ENCODE results near the gene MYO10.
"Not testable (repeated sequence)": the region's sequence is repeated elsewhere in the genome, so short reads cannot be mapped to it uniquely, and the experiment has no call there.

MYO10 gene

DNA sequence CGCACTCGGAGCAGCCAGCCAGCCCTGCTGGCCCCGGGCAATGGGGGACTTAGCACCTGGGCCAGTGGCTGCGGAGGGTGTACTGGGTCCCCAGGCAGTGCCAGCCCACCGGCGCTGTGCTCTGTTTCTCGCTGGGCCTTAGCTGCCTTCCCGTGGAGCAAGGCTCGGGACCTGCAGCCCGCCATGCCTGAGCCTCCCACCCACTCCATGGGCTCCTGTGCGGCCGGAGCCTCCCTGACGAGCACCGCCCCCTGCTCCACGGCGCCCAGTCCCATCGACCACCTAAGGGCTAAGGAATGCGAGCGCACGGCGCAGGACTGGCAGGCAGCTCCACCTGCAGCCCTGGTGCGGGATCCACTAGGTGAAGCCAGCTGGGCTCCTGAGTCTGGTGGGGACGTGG, 218.1 kb downstream of the MYO10 start:
- FAIRE-seq; DNase-seq (ENCODE audit: low spot score): not testable (repeated sequence)

DNA sequence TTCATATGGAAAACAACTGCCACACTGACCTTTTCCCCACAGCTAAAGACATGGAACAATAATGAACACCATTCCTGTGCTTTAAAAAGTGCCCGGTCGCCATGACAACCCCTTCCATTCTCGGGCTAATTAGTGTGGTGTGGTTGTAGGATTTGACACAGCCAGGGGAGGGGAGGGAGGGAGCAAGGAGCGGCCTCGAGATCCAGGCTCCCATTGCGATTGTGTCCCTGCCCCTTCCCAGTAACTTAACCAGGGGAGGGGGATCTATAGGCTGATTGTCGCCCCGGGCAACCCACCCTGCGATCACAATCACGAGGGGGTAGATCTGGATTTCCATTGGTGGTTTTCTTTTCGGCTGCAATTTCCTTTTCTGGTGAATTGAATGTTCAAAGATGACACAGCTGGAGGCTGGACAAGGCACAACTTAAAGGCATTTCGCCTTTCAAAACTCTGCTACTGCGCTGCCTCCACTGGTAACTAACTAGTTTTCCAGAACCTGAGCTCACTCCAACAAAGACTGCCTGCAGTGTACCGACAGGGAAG, 222.6 kb downstream of the MYO10 start:
- DNase-seq (ENCODE audit: low spot score) (no peak), FAIRE-seq (no peak)

DNA sequence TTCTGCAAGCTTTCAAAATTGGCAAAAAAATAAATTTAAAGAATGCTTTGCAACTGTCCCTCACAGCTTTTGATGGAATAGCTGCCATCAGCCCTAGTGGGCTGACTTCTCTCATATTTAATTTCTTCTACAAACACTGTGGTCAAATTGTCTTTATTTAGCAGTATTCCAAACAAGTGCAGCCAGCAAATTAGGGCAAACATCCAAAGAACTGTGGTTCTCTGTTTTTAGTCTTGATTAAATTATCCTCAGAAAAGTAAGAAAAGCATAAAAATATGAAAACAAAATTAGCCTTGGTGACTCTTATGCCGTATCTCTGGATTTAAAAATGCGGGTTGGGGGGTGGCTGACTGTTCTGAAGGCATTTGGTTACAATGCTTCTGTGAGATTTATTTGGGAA, 223.5 kb downstream of the MYO10 start:
- no peak for DNase-seq (ENCODE audit: low spot score)
- no peak for FAIRE-seq

DNA sequence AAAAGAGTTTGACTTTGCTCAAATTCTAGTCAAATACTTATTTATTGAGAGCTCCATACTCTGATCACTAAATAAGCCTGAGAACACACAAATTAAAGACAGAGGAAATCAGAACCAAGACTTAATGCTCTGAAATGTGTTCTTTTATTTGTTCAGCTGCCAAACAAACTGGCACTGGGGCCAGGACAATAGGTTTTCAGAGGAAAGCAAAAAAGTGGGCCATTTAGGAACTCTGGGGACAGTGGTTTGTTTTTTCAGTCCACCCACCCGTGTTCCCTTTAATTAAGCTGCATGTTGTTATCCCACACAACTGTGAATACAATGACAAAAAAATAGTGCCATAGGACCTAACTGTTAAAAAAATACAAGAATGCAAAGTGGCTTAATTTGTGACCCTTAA, 223.9 kb downstream of the MYO10 start:
- DNase-seq (ENCODE audit: low spot score) = no peak
- FAIRE-seq = no peak

DNA sequence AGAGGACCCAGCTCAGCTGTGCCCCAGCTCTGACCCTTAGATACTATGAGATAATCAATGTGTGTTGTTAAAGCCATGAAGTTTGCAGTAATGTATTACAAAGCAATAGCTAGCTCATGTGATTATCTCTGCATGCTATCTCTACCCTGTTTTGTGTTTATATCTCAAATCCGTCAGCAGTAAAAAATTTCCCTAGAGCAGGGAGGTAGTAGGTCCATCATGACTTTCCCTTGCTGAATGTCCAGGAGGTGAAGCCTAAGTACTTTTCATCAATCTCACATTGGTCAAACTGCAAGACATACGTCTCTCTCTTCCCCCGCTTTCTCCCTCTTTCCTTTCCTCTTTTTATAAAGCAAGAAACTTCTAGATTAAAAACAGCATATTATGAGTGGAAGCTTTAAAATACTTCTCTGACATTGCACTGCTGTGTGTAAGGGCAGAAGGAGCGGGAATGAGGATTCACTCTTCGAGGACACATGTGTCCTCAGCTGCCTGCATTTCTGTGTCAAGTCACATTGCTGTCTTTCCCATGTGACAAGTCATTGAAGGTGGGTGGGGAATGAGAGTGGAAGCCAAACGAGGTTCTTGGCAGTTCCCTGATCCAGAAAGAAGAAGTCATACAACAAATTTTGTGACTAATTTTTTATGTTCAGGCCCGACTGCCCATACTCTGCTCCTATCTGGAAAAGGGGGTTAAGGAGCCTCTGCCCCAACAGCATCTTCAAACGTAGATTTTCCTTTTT, 226.2 kb downstream of the MYO10 start:
- DNase-seq (ENCODE audit: low spot score) (no peak), FAIRE-seq (no peak)

DNA sequence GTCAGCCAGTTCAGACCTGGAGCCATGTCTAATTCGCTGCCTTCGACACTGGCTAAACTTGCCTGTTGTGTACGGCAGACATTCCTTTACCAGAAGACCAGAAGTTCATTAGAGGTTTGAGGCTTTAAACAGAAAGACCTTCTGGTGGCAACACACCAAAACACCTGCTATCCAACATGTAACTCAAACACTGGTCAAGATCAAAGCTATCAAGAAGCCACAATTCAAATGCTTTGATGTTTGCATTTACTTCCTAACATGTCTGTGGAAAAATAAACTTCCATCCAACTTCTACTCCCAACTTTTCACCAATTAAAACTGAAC, 228.3 kb downstream of the MYO10 start:
- DNase-seq (ENCODE audit: low spot score) (no peak), FAIRE-seq (no peak)

DNA sequence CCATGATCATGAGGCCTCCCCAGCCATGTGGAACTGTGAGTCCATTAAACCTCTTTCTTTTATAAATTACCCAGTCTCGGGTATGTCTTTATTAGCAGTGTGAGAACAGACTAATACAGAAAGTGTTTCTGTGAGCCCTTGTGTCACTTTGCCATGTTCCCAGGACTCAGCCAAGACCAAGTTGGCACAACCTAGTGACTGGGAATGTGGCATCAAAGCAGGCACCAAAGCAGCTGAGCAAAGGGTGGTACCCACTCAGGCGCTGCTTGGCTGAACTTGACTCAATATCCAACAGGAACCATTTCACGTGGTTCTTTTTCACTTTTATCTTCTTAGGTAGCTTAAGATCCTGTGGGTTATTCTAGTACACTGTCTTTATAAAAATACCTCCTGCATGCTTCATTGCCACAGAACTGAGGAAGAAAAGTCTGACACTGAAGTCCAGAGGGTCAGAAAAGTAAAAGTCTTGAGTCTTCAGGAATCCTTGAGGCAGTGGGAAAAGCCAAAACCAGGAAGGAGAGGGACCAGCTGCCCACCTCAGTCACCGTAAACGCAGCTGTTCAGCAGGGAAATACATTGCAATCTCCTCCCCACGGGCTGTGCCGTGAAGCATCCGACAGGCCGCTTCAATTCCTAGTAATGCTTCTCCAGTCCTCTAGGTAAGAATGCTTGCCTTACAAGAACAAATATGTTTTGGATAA, 228.8 kb downstream of the MYO10 start:
- no peak for FAIRE-seq

DNA sequence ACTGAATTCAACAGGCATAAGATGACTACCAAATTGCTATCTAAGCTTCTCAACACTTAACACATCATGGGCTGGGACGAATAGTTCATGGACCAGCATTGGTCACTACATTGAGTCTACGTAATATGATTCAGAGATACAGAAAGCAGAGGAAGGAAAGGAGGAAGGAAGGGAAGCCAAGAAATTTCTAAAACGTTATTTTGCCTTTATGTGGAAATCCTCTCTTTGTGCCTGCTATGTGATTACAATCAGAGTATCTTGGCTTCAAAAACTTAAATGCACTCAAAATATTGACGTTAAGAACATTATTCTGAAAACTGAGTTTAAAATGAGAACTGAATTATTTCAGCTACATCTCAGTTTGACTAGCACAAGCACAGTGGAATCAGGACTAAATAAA, 231.1 kb downstream of the MYO10 start:
- FAIRE-seq = no peak

More for the DNA sequence above, 228.8 kb downstream of the MYO10 start:
- DNase-seq (ENCODE audit: low spot score) = no peak

DNA sequence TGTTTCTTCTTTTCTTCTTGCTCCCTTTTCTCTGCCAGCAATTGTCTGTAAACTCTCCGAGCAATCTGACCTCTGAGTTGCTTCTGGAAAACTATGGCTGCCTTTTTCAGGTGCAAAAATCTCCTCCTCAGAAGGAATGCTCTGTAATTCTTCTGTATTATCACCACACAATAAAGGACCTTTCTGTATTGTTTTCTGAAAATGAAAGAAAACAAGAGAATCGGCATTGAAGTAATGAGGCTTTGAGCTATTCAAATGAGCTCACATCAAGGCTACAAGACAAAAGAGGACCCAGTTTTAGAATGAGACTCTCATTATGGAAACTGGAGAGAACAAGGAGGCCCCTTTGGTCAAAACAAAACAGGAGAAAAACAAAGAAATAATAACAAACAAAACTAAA, 233.1 kb downstream of the MYO10 start:
- FAIRE-seq (no peak), DNase-seq (ENCODE audit: low spot score) (no peak)

More for the DNA sequence above, 231.1 kb downstream of the MYO10 start:
- no peak for DNase-seq (ENCODE audit: low spot score)

DNA sequence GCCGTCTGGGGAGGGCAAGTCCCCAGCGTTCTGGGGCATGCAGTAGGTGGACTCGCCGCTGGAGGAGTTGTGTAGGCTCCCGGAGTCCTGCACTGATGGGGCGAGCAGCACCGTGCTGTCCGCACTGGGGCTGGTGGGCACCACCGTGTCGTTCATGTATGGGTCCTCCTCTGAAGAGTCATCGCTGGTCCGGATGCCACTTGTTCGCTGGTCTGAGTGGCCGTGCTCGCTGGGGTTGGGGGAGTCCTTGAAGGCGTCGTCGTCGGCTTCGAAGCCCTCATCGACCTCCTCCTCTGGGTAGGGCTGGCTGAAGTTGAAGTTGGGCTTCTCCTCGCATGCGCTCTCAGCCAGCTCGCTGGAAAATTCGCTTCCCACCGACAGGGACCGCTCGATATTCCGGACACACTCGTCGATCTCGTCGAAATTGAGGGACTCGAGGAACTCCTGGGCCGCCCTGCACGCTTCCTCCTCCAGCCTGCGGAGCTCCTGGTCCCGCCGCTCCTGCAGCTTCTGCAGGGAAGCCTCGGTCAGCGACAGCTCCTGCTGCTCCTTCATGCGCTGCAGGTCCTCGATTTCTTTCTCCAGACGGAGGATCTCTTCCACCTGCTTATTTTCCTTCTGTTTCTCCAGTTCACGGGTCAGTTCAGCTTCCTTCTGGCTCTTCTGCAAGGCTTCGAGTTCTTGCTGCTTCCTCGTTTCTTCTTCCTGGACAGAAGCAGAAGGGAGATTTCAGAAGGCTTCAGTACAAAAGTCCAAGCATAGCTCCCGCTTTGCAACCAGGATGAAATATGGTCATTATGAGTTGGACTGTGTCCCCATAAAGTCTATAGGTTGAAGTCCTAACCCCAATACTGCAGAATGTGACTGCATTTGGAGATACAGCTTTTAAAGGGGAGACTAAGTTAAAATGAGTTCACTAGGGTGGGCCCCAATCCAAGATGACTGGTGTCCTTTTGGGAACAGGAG, 234.7 kb downstream of the MYO10 start:
- DNase-seq (ENCODE audit: low spot score) (no peak), FAIRE-seq (no peak)

DNA sequence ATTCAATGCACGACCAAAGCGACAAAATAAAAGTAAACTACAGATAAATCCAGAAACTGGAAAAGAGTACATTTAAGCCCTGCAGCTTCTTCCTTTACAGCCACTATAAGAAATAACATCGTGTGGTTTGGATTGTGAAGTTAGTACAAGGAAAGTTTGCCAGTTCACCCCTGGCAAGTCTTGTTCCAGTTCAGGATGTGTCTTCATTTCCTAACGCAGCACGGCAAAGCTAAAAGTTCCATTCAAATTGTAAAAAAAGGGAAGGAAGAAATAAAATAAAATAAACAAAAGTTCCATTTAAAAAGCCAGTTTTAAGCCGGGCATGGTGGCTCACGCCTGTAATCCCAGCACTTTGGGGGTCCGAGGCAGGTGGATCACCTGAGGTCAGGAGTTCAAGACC, 236.0 kb downstream of the MYO10 start:
- no peak for DNase-seq (ENCODE audit: low spot score)
- FAIRE-seq = no peak

DNA sequence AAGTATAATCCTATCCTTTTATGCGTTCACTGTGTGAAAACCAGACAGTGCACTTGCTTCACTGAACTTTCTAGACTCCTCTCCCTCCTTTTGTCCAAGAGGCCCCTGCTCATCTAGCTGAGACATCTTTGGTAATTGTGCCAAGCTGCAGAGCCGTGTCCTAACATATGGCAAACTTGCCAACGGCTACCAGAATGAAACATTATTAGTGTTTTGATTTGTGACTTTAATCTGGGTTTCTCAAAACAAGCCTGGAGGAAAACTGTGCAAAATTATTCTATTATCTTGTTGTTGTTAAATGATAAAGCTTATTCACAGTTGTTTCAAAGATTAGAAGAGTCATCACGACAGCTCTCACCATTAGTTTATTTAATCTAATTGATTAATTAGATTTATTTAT, 240.3 kb downstream of the MYO10 start:
- DNase-seq (ENCODE audit: low spot score) (no peak), FAIRE-seq (no peak)

DNA sequence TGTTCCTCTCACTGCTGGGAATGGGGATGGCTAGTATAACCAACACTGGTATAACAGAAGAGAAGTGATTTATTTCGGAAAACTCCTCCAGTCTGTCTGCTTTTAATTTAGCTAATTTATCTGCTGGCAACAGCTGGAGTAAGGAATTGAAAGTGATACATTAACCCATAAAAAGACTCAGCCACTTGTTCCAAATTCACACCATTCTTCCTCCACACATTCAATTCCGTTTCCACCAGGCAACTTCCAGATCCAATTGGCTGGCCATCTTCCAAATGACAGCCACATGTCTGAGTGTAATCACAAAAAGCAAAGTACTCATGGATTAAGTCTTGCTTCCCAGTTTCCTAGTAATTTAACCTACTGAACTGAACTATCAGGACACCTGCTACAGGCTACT, 242.2 kb downstream of the MYO10 start:
- no peak for FAIRE-seq
- DNase-seq (ENCODE audit: low spot score) = no peak

DNA sequence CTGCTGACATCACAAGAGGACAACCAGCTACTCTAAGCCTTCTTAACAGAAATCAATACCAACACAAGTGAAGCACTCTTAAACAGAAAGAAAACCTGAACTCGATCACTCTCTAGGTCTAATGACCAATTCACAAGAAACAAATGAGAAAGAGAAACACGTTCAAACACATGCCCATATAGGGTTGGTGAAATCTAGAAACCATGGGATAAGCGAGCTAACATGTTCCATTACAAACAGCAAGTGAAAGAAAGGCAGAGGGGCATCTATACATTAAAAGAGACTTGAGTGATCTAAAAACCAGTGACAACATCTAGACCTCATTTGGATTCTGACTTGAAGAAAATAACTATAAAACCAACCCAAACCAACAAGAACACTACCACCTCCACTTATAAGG, 244.4 kb downstream of the MYO10 start:
- DNase-seq (ENCODE audit: low spot score) = no peak
- FAIRE-seq = no peak

DNA sequence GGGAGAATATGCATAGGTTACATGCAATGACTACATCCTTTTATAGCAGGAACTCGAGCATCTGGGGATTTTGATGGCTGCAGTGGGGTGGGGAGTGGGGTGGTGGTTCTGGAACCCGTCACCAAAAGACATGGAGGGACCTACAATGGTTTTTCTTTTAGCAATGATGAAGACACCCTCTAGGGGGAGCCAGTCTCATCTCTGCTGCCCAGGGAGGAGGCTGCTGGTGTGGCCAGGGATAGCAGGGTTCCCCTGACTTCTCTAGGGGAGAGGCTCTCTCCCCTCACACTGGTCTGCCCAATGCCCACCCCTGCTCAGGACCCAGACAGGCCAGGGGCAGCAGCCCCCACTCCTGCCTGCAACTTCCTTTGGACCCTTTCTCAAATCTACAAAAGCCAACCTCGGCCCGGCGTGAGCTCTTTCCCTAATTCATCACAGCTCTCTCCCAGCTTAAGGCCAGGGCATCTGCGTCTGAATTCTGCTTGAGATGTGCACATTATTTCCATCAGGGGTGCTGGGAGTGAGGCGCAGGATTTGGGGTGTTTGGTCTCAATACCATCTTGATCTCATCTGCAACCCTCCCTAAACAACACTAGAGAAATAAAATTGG, 245.7 kb downstream of the MYO10 start:
- FAIRE-seq = no peak
- DNase-seq (ENCODE audit: low spot score) = peak; percentile 41

DNA sequence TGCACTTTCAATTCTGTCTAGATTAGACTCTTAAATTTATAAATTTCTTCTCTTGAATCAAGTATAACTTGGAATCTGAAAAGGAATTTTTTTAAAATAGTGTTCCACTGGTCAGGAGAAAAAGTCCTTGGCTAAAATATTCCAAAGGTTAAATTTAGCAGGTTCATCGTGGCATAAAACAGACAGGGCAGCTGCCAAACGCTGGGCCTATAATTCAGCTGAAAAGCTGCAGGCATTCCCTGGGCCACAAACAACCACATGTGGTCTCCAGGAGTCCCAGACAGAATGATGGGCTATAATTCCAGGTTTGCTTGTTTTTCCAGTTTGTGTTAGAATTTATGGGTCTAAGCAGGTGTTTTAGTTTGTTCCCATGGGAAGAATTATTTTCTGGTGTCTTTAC, 248.2 kb downstream of the MYO10 start:
- FAIRE-seq = no peak
- DNase-seq (ENCODE audit: low spot score) = no peak

DNA sequence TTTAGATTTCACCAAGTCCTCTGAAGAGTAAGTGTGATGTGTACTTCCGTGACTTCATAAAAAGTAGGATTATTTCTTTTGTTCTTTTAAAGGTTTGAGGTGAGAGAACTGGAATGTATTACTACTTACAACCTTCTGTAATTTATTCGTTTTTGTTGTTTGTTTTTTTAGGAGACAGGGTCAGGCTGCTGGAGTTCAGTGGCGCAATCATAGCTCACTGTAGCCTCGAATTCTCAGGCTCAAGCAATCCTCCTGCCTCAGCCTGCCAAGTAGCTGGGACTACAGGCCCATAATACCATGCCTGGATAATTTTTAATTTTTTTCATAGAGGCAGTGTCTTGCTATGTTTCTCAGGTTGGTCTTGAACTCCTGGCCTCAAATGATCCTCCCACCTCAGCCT, 251.0 kb downstream of the MYO10 start:
- DNase-seq (ENCODE audit: low spot score) (no peak), FAIRE-seq (no peak)

DNA sequence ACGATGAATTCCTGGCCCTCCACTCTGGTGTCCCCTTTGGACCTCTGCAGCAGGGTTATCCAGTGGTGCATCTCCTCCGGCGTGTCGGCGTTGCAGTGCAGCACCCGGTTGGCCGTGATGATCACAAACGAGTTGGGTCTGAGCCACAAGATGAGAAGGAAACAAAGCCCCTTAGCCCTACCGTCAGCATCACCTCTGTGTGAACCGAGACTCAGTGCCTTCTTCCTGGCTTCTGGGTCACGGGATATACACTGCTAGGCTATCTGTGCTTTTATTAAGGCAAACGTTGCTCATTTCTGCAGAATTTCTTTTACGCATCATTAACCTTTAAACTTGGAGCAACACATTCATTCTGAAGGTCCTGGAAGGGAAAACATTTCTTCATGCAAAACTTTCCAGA, 254.2 kb downstream of the MYO10 start:
- FAIRE-seq (no peak), DNase-seq (ENCODE audit: low spot score) (no peak)

DNA sequence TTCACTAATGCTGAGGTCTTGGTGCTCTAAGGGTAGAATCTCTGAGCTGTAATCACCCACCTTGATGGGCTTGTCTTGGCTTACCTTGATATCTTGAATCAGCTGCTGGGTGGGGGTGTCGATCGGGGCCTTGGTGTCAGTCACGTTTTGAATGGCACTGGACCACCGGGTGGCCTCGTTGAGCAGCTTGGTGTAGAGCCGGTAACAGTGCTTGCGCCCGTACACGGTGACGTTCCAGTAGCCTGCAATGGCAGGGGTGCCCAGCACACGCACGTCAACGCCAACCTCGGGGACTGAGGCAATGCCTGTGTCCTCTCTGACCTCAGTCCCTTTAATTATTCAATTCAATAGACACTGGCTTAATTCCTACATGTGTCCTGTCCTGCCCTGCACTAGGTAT, 256.2 kb downstream of the MYO10 start:
- no peak for DNase-seq (ENCODE audit: low spot score)

DNA sequence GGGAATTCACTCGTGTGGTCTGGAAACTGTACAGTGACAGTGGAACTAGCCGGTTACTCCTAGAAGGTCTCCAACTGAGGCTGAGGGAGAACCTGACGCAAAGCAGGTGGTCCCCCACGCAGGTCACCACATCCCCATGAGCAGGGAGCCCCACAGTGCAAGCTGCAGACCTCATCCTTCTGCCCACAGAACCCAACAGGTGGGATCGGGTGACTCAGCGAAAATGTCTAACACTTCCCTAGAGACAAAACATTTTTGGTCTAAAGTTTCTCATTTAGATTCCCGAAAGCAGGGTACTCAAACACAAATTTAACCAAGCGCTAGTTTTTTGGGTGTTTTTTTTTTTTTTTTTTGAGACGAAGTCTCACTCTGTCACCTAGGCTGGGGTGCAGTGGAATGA, 256.9 kb downstream of the MYO10 start:
- no peak for FAIRE-seq

More for the DNA sequence above, 256.2 kb downstream of the MYO10 start:
- no peak for FAIRE-seq

DNA sequence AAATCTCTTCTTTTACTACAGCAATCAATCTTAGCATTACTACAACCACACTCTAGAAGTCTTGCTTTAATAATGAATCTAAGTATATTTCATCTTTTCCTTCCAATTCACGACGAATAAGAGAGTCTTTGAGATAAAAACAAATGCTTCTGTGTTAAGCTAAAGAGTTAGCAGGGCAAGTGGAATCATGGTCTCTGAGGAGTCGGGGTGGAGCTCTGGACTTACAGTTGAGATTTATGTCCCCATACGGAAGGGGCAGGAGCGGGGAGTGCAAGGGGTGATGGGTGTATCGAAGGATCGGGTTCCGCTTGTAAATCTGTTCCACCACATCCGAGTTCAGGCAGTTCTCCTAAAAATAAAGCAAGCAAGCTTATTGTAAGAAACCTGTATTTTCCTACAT, 260.3 kb downstream of the MYO10 start:
- no peak for FAIRE-seq
- DNase-seq (ENCODE audit: low spot score) = no peak

More for the DNA sequence above, 256.9 kb downstream of the MYO10 start:
- DNase-seq (ENCODE audit: low spot score) = no peak
